GM03348 (cell line): ENCODE data around the gene CLEC3A.
"Not testable (repeated sequence)": the region's sequence is repeated elsewhere in the genome, so short reads cannot be mapped to it uniquely, and the experiment has no call there.

Experiments used
- DNase-seq: peaks from one replicate; pipeline ENCODE4 v3.0.0; 2012; ENCODE audit warnings: low spot score

CLEC3A gene

DNA sequence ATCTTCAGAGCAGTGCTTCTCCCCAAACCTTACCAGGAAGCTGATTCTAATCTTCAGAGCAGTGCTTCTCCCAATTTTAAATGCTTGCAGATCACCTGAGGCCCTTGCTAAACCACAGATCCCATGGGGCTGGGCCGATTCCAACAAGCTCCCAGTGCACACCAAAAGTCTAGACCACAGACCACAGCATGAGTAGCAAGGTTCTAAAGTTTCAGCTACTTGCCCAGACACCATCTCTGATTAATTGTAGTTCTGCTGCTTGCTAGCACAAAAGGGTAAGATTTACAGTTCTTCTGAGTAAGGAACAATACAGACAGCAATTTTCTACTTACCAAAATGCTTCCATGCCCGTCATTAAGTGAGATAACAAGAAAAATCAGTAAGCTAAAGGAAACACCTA, 12.2 kb downstream of the CLEC3A start:
- no peak for DNase-seq

DNA sequence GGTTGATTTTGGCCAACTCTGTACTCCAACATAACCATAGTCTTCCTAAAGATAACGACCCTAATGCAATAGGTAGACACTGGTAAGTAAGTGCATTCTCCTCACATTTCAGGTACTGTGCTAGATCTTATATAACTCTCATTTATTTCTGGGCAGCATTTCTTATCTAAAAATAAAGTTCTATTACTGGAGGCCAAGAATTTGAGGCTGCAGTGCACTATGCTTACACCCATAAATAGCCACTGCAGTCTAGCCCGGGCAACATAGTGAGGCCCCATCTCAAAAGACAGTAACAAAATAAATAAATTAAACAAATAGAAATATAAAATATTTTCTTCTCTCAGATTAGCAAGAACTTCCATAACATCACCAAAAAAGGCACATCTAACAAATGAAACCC, 12.7 kb downstream of the CLEC3A start:
- DNase-seq = no peak

DNA sequence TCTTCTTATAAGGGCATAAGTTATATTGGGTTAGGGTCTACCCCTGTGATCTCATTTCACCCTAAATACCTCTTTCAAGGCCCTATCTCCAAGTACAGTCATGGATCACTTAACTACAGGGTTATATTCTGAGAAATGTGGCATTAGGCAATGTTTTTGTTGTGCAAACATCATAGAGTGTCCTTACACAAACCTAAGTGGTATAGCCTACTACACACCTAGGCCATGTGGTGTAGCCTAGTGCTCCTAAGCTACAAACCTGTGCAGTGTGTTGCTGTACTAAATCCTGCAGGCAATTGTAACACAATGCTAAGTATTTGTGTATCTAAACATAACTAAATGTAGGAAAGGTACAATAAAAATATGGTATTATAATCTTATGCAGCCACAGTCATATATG, 18.0 kb downstream of the CLEC3A start:
- no peak for DNase-seq

DNA sequence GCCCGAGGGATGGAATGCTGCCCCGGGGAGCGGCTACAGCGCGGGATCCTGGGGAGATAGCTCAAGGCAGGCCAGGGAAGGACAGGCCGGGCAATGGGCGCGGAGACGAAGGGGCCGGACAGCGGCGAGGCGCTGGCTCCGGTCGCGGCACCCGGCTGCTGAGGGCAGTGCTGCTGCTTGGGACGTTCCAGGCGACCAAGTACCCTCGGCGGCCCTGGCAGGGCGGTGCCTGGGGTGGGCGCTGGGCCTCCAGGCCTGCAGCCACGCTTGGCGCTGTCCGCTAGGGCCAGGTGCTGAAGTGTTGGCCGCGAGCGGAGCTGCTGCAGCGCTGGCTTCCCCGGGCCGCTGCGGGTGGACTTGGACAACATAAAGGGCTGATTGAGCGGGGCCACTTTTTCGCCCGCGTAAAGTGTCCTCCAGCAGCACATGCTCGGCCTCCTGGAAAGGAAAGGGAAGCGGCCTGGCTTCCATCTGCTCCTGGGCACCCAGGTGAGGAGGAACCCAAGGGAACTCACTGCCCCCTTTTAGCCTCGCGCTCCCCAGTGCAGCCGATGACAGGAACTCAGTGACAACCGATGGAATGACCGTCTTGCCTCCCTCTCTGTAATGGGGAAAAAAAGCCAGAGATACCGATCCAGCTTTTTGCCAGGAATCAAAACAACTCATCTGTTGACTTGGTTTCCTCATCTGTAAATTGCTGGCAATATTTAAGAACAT, 23.7 kb downstream of the CLEC3A start:
- DNase-seq = peak; percentile 69

DNA sequence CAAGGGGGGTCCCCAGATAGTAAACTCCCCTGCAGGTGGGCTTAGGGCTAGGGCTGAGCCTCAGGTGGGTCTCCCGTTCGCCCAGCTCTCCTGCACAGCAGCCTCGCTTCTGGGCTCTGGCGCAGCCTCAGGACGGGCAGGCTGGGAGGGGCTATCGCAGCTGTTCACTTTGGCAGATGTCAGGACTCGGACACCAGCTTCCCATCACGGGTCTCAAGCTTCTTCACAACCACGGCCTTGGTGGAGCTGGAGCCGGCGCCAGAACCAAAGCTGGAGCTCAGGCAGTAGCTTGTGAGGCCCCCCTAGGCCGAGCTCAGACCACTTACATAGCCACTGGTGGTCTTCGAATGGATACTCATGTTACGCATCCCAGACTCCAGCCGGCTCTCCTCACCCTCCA, 26.0 kb downstream of the CLEC3A start:
- DNase-seq = no peak

DNA sequence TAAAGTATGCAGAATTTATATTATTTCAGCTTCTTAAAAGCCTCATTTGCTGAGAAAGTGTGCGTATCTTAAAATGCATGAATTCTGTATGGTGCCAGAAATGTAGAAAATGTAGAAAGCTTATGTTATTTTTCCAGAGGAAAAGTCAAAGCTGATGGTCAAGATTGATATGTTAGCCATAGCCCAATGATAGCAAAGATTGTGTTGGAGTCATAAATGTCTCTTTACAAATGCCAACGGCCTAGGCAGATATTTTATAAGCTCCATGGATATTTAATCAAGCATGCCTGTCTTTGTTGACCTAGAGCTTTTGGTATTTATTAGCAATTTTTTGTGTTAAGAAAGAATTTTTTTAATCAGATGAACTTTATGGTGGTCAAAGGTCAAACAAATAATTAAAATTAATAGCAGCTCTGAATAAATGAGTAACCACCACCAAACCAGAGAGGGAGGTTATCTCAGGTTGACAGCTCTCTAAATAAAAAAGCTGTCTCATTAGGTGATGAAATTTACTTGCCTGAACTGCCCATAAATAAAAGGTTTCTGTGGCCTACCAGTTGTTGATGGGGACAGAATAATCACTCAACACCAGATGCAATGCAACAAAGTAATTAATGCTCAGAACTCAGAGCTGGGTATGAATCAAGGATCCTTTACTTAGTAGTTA, 28.5 kb downstream of the CLEC3A start:
- DNase-seq = no peak

DNA sequence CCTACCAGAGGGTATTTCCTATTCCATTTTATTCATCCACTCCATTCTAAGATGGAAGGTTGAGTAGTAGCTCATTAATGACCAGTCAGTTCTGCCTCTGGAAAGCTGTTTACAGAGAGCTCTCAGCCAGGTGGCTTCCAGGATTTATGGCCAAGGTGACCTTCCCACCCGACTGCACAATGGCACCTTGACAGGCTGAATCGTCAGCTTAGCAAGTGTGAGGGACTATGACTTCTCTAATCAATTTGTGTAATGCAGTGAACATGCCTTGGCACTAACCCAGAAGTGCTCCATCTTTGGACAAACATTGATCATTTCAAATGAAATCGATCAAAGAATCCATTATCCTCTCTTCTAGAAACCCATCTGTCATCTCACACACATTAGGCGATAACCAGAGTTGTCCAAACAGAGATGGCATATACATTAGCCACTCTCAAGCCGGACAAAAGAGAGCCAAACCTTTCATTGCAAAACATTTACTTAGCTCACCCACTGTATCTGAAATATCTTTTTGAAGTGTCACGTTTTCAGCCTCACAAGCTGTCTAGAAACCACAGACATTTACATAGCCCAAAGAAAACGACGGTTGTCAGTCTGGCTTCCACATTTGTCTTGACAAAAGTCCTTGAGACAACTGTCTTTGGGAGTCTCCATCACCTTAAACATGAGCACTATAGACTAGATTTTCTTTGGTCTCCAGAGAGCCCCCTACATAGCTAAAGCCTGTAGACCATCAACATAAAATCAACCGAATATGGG, 35.6 kb downstream of the CLEC3A start:
- no peak for DNase-seq

DNA sequence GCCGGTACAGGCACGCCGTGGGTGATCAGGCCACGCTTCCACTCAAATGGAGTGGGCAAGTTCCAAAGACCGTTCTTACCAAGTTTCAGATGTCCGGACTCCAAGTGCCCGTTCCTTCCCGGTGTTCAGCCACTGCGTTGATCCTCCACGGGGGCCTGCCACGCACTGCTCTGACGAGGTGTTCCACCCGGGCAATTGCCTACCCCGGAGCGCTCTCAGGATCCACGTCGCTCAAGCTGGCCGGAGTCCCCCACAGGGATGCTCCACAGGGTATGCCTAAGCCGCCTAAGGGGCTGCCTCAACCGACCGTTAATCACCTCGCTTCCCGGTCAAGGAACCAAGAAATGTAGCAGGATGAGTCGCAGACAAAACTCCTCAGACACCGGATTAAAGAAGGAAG, 37.5 kb downstream of the CLEC3A start:
- not testable (repeated sequence) for DNase-seq

DNA sequence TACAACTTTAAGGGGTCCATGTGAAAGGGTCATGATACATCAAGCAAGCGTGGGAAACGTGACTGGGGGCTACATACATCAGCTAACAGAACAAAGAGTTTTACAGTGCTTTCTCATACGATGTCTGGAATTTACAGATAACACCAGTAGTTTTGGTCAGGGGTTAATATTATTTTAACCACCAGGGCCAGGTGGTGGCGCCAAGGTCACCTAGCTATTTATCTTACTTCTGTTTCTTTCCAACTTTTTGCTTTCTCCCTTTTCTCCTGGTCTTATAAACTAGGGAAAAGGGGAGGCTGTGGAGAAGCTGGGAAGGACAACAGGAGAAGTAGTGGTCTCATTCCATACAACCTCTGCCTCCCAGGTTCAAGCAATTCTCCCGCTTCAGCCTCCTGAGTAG, 37.9 kb downstream of the CLEC3A start:
- no peak for DNase-seq

DNA sequence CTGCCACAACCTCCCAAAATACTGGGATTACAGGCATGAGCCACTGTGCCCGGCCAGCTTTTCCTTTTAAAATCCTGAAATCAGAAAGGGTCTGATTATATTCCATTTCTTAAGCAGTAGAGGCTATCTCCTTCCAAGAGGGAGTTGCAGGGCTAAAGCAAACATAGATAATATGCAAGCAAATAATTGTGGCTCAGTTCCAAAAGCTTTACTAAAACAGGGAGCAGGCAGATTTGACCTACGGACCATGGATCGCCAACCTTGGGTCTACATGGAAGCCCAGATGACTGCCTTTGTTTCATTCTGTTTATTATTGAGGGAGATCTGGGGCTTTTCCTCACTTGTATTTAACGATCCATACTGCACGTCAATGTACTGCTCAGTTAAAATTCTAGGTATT, 38.5 kb downstream of the CLEC3A start:
- DNase-seq = no peak

DNA sequence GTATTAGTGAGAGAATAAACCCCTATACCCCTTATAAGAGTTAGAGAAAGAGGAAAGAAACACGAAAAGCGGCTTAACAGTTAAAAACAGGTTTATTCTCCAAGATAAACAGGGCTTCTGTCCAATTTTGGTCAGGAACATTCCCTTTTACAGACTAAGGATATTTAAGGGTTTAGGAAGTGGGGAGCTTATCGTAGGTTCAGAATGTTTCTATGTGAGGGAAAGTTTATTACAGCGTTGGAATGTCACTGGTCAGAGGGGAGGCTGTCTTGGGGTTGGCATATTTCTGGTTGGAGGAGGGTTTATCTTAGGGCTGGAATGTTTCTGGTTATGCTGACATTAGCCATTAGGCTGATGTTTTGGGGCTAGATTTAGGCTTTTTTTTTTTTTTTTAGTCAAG, 43.0 kb downstream of the CLEC3A start:
- no peak for DNase-seq

DNA sequence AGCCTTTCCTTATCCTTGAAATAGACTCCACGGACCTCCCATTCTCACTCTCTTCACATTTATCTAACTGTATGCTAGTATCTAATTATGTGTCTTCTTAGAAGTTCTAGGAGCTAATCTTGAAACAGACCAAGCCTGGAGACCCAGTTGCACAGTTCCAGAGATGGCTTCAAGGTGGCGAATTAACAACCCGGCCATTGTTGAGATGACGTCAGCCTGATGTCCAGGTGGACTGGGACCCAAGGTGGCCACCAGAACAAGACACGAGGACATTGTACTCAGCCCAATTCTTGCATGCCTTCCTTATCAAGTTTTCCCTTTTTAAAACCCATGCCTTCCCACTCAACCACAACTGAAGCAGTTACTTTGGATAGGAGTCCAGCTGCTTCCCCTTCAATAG, 47.6 kb downstream of the CLEC3A start:
- no peak for DNase-seq

DNA sequence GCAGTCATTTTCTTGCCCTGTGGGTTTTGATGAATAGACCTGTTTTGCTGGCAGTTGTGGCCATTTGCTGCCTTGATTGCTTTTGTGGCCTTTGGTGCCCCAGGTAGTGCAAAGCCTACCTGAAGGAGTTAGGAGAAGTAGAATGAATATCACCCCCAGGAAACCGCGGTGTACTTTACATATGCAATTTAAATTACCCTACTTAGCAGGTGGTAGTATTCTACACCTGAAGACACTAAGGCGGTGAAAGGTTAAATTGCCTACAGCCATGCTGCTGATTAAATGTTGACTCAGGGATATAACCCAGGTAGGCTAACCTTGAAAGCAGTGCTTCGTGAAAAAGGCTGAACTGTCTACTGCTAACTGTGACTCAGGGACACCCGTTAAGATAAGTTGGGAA, 49.9 kb downstream of the CLEC3A start:
- DNase-seq = no peak

DNA sequence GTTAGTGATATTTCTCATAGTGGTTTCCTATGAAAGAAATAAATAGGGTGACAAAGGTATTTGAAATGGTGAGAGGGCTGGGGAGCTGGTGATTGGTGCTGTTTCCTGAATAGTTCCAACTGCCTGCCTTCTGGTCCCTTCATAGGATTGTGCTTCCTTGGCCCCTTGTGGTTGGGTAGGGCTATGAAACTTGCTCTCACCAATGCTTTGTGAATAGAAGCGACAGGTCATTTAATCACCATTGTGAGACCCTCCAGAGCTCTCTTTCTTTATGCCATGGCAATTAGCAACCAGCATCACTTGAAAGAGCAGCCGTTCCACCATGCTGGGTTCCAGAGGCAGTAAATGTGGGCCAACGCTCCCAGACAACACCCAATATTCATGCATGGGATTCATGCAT, 53.5 kb downstream of the CLEC3A start:
- DNase-seq = no peak

DNA sequence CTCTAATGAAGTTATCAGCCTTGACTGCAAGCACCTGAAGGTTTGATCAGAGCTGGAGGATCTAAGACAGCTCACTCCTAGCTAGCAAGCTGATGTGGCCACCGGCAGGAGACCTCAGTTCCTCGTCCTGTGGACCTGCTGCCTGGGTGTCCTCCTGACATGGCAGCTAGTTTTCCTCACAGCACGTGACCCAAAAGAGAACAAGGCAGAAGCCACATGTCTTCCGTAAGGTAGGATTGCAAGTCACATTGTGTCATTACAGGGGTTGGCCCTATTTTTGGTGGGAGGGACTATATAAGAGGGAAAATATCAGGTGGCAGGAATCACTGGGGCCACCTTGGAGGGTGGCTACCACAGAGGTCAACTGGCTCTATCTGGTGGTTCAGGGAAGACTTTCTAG, 59.0 kb downstream of the CLEC3A start:
- DNase-seq = no peak
